NCI-H460 (cell line): ENCODE data around the gene C4orf46. TPM values are rescaled to one million over a fixed set of nuclear protein-coding genes. Genes with fewer than 3 reads are reported as not detected.
"Not testable (repeated sequence)": the region's sequence is repeated elsewhere in the genome, so short reads cannot be mapped to it uniquely, and the experiment has no call there.

Source experiments
- DNase-seq: peaks from one replicate; pipeline ENCODE4 v3.0.0-alpha.2; 2016; ENCODE audit warnings: low read depth; ENCODE audit errors: extremely low read depth
- polyA plus RNA-seq: library from polyadenylated mRNA; depleted of rRNA; stranded (reverse); fragments of >200 nt; gene quantifications from 2 replicates; pipeline ENCODE4 v1.2.3, GENCODE V29; 2014; cell fraction: nucleus; rRNA removed
- total RNA-seq: library from RNA; depleted of rRNA; stranded (reverse); fragments of >200 nt; shearing (Covaris generic); gene quantifications from 2 replicates; pipeline ENCODE4 v1.2.3, GENCODE V29; 2014; rRNA removed

Gene C4orf46
- 18.5 and 22.4 TPM in 2 replicates for total RNA-seq
- polyA plus RNA-seq: 15.1 and 18.0 TPM in 2 replicates

DNA sequence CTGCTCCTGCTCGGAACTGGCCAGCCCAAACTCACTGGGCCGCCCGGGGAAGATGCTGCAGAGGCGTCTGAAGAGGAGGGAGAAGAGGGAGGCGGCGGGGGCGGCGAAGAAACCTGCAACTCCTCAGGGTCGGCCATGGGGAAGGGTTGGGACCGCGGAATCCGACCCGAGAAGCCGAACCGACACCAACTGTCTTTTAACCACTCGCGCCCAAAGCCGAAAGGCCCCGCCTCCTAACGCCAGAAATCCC, at the start of gene C4orf46:
TSS of gene C4orf46 (minus strand) at position 223 of the 250 bp plus-strand sequence. CDS start at position 137, 86 bp downstream.
- no peak for DNase-seq

DNA sequence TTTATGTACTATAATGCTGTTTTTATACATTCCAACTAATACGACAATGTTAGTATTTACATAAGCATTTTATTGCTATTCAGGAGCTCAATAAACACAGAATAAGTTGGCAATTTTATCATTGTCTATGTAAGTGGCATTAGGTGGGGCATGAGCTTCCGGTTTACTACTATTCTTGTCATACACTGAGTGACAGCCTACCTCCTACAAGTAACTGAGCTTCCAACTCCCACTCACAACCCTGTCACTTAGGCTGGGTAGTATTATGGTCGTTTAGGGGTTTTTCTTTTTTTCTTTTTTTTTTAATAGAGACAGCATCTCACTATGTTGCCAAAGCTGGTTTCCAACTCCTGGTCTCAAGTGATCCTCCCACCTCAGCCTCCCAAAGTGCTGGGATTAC, 44.1 kb upstream of the C4orf46 start:
- DNase-seq: no peak

DNA sequence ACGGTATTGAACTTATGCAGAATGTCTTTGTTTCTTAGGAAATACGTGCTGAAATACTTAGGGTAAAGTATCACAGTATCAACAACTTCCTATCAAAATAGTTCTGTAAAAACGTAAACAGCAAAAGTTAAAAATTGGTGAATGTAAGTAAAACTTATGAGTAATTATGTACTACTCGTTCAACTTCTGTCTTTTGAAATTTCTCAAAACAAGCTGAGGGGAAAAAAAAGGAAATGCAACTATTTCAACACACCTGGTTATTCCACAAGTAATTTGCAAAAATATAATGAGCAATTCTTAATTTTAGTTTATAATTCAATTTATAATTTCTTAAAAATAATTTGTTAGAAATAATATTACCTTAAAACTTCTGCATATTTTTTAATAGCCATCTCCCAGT, 43.2 kb upstream of the C4orf46 start:
- DNase-seq: no peak

DNA sequence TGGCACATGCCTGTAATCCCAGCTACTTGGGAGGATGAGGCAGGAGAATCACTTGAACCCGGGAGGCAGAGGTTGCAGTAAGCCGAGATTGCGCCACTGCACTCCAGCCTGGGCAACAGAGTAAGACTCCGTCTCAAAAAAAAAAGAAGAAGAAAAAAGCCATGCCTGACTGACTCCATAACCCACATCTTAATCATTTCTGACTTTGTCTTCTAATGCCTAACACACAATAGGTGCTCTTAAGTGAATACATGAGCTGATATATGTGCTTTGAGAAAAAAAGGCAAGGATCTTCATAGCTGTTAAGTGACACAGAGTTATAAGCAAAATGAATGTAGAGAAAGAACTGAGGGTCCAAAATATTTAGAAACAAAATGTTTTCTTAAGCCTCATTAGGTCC, 40.9 kb upstream of the C4orf46 start:
- not testable (repeated sequence) for DNase-seq

DNA sequence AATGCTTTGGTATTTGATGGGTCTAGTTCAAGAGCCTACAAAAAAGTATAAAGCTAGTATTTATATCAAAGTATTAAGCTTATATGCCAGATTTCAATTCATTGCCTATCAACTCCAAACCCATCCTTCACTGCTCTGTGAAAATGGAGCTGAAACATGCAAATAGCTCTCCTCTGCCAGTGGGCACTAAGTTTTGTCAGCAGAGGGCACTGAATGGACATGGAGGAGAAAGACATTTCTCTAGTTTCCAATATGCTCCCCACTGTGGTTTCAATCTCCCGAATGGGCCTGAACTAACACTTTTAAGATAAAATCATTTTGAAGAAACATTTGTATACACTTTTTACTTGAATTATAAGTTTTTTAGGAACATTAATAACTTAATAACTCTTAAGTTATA, 39.1 kb upstream of the C4orf46 start:
- DNase-seq: no peak

DNA sequence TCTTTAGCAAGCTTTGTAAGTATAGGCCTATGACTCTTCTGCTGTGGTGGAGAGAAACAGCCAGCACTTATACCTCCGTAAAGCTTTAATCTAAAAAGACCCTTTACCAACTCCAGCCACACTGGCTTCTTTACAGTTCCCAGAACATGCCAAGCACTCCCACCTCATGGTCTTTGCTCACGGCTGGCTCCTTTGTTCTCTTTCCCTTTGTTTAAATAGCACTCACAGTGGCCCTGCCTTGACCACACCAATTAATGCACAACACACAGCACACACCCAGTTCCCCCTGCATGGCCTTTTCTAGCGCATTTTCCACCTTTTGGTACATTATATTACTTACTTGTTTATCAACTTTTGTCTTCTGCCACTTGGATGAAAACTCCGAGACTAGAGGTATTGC, 32.6 kb upstream of the C4orf46 start:
- no peak for DNase-seq

DNA sequence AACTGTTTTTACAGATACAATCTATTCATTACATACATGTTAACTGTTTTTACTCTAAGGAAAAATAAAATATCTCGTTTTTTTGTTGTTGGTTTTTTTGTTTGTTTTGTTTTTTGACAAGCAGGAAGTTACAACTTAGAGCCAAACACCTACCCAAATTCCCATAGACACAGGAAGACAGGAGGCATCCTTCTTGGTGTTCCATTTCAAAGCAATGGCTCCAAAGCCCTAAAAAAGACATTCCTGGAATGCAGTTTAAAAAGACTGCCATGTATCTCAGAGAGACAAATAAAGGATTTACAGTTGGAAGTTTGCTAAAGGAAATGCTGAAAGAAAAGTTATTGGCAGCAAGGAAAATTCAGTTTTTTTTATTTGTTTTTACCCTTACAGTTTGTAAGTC, 17.1 kb upstream of the C4orf46 start:
- DNase-seq: no peak

DNA sequence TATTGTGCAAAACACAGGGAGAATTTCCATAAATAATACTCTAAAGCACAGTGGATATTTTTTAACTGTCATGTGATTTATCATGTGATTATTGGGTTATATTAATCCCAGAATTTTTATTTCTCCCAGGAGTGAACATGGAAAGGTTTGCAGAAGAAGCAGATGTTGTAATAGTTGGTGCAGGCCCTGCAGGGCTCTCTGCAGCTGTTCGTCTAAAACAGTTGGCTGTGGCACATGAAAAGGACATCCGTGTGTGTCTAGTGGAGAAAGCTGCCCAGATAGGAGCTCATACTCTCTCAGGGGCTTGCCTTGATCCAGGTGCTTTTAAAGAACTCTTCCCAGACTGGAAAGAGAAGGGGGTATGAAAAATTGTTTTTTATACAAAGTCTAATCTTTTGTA, 10.4 kb upstream of the C4orf46 start:
- no peak for DNase-seq

DNA sequence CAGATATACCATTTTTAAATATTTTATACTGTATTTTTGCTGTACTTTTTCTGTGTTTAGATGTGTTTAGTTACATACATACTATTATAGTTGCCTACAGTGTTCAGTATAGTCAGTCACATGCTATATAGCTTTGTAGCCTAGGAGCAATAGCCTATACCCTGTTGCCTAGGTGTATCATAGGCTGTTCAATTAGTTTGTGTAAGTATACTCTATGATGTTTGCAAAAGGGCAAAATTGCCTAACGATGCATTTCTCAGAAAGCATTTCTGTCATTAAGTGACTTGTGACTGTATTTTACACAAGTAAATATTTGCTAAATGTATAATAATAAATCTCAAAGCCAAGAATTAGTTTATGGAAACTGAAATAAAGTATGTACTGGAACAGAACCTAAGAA, 9.9 kb upstream of the C4orf46 start:
- no peak for DNase-seq

DNA sequence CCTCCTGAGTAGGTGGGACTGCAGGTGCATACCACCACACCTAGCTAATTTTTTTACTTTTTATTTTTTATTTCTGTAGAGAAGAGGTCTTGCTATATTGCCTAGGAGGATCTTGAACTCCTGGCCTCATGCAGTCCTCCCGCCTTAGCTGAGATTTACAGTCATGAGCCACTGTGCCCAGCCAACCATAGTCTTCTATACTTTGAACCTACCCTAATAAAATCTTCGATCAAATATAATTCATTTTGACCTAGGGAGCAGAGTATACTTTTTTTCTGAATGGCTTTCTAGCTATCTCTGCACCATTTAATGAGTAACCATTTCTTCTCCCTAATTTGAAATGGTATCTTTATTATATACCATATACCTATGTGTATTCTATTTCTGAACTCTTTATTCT, 7.1 kb upstream of the C4orf46 start:
- no peak for DNase-seq

DNA sequence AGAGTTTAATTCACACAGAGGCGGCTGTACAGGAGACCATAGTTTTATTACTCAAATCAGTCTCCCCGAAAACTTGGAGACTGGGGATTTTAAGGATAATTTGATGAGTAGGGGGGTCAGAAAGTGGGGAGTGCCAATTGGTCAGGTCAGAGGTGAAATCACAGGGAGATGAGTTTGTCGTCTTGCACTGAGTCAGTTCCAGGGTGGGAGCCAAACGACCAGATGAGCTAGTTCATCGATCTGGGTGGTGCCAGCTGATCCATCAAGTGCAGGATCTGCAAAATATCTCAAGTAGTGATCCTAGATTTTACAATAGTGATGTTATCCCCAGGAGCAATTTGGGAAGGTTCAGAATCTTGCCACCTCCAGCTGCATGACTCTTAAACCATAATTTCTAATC, 4.4 kb upstream of the C4orf46 start:
- DNase-seq: no peak

DNA sequence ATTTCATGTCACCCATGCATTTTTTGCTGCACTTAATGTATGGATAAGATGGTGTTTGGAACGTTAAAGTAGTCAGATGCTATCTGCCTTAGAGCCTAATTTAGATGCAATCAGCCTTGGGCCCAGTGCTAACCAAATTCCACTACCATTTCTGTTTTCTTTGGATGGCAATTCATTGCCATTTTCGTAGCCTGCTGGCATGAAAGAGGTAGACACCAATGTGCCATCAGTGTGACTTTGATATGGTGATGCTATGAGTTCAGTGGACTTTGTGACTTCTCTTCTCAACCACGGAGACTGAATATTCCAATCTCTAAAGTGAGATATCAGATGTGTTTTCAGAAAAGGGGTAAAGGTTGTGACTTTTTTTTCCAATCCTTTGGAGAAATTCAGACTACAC, 1.9 kb upstream of the C4orf46 start:
- DNase-seq: no peak

DNA sequence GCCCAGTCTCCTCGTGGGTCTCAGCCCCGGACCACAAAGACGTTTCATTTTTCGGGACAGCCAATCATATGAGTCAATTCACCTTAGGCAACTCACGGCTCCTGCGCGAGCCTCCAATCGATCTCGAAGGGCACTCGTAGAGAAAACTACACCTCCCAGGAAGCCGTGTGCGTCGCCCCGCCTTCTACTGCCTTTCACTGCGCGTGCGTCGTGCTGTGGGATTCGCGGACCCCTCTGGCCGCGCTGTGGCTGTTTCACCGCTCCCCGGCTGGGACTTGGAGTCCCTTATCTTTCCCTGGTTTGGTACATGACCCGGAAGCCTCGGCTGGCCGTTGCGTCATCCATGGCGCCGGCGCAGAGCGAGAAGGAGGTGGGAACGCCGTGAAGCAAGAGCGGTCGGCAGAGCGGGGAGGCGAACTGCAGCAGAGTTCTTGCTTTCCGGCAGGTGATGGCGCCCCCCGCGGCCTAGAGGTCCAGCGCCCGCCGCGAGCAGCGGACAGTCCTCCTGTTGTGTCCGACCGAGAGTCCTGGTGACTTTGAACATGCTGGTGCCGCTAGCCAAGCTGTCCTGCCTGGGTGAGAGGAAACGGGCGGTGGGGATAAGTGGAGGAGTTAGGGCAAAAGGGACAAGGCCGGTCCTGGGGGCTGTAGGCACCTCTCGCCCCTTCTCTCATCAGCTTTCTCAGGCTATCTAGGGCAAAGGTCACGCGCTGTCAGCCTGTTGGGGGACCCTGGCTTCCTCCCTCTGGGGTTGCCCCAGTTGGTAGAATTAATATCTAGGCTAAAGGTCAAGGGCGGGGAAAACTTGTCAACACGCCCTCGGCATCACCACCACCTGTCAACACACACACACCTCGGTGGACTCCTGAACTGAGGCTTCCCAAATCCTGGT, 474 bp upstream of the C4orf46 start, which contains the start of gene ETFDH:
TSS of gene ETFDH (plus strand) at position 382 of the 892 bp plus-strand sequence. CDS start at position 543, 161 bp downstream.
- DNase-seq: peak; percentile 97

DNA sequence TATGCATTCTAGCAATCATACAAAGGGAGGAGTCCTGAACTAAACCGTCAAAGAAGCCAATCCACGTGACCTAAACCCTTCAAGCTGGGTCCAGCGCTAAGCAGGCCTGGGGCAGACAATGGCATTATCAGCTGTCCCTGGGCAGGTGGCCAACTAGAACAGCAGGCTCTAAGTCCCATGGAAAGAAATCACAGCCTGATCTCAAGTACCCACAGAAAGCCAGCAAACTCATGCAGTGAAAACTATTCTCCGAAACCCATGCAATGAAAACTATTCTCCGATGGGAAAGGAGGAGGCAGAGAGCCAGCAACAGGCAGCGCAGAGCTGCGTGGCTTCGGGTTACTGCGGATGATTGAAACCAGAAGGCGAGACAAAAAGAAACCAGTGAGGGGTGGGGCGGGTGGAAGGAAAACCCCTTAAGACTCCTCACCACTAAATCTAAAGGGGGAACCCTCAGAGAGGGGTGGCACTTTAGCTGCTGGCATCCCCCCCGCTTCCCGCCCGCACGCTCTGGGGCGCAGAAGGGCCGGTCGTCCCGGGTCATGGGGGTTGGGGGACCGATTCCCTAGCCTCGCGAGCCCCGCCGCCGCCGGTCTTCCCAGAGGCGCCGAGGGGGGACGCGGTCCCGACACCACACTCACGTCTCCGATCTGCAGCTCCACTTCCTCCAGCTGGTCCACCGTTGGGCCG, 567 bp downstream of the C4orf46 start:
- peak; percentile 25 for DNase-seq

DNA sequence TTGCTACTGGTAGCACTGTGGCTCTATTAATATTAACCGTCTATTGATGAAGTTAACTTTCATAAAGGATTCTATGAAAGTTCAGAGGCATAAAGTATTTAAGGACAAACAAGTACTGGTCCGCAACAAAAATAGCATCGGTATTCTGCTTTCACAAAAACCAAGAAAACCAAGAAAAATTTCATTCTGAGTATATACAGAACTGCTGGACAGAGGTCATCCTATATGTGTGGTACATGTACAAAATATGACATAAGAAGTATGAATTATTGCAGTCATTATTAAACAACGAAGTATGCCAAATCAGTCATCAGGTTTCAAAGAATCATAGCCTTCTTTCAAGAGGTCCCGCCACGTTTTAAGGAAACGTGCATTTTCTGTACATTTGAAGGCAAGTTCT, 2.4 kb downstream of the C4orf46 start:
- DNase-seq: no peak

DNA sequence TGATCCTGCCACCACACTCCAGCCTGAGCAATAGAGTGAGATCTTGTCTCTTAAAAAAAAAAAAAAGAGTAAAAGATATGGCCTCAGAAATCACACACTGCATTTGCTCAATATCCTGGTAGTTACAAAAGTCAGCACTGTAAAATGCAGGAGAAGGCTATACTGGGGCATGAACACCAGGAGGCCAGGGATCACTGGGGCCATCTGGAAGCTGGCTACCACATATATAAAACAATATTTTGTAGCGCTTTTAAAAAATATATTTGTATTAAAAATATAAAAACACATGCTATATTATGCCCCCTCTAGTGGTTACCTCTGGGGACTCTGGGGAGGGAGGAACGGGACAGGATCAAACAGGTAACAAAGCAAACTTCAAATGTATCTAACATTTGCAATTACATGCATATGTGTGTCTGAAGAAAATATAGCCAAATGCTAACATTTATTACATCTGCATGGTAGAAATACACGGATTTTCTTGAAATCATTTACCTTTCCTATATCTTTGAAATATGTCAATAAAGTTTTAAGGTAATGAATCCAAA, 4.0 kb downstream of the C4orf46 start:
- no peak for DNase-seq

DNA sequence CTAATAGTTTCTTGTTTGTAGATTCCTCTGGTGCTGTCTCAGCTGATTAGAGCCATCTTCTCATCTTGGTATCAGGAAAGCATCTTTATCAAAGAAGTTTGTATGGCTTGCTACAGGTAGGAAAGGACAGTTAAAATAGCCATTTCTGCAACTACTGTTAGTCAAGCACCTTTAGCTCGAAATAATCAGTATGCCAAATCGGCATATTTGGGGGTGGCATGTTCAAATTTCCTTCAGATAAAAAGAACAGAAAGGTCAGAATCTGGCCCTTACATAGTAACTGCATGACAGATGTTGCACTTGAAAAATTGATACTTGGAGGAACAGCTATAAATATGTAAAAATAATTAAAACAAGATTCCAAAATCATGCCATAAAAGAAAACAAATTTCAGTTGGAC, 4.8 kb downstream of the C4orf46 start:
- DNase-seq: no peak

DNA sequence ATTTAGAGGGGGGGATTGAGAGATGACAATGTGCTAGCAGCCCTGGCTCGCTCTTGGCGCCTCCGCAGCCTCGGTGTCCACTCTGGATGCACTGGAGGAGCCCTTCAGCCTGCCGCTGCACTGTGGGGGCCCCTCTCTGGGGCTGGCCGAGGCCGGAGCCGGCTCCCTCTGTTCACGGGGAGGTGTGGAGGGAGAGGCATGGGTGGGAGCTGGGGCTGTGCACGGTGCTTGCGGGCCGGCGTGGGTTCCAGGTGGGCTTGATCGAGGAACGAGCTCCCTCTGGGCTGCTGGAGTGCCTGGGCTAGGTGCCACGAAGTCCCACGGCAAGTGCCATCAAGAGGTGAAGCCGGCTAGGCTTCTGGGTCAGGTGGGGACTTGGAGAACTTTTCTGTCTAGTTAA, 6.9 kb downstream of the C4orf46 start:
- DNase-seq: no peak

DNA sequence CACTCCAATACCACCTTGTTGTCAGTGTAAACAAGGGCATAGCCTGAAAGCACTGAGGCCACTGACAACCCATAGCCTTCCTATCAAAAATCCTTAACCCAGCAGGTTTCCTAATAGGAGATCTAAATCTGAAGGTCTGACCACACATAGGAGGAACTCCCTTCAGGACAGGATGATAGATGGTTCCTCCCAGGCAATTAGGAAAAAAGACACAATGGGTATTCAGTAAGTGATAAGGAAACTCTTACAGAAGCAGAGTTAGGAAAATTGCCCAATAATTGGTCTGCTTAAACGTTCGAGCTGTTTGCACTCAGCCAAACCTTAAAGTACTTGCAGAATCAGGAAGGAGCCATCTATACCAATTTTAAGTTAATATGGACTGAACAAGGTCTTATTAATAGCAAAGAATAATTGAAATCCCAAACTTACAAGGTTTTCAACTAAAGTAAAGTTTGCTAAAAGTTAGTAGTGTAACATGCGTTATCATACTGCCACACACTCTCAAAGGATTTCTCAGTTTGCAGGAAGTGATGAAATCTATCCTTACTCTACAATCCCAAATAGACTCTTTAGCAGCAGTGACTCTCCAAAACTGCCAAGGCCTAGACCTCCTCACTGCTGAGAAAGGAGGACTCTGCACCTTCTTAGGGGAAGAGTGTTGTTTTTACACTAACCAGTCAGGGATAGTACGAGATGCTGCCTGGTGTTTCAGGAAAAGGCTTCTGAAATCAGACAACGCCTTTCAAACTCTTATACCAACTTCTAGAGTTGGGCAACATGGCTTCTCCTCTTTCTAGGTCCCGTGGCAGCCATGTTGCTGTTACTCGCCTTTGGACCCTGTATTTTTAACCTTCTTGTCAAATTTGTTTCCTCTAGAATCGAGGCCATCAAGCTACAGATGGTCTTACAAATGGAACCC, 7.7 kb downstream of the C4orf46 start:
- not testable (repeated sequence) for DNase-seq

DNA sequence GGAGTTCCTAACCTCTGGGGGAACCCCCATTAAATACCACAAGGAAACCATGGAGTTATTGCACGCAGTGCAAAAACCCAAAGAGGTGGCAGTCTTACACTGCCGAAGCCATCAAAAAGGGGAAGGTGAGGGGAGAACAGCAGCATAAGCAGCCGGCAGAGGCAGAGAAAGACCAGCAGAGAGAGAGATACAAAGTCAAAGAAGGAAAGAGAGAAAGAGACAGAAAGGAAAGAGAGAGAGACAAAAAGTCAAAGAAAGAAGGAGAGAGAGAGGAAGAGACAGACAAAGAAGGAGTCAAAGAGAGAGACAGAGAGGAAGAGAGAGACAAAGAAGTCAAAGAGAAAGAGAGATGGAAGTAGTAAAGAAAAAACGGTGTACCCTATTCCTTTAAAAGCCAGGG, 8.4 kb downstream of the C4orf46 start:
- not testable (repeated sequence) for DNase-seq

DNA sequence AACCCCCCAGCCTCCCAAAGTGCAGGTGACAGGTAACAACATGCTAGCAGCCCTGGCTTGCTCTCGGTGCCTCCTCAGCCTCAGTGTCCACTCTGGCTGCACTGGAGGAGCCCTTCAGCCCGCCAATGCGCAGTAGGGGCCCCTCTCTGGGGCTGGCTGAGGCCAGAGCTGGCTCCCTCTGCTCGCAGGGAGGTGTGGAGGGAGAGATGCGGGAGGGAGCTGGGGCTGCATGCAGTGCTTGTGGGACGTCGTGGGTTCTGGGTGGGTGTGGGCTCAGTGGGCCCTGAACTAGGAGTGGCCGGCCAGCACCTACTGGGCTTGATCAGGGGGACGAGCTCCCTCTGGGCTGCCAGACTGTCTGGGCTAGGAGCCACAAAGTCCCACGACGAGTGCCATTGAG, 14.4 kb downstream of the C4orf46 start:
- no peak for DNase-seq
